Suprapubic skin (tissue), 4 donors: ENCODE data around the gene HOXA9. TPM values are rescaled to one million over a fixed set of nuclear protein-coding genes. Genes with fewer than 3 reads are reported as not detected.

Experiments used
- DNase-seq, 2 donors: peaks; one replicate each; pipeline ENCODE4 v3.0.0-alpha.2; 2019; ENCODE audit warnings: low spot score in 2 of 2
- H3K27ac ChIP-seq: fragments of 200-600 bp; sonication (generic); one replicate; pipeline ENCODE4 v1.5.1; 2019
- H3K27me3 ChIP-seq: fragments of 200-600 bp; sonication (generic); one replicate; pipeline ENCODE4 v1.5.1; 2019
- H3K36me3 ChIP-seq: fragments of 200-600 bp; sonication (generic); one replicate; pipeline ENCODE4 v1.5.1; 2019
- H3K4me1 ChIP-seq: fragments of 200-600 bp; sonication (generic); one replicate; pipeline ENCODE4 v1.5.1; 2019
- H3K4me3 ChIP-seq: fragments of 200-600 bp; sonication (generic); one replicate; pipeline ENCODE4 v1.5.1; 2019; ENCODE audit warnings: mild to moderate bottlenecking
- H3K9me3 ChIP-seq: fragments of 200-600 bp; sonication (generic); one replicate; pipeline ENCODE4 v1.5.1; 2019
- EP300 ChIP-seq: sonication (generic); formaldehyde crosslinking; IDR thresholded peaks from one replicate; pipeline ENCODE4 v1.6.1; 2017; ENCODE audit warnings: antibody characterized with exemption
- POLR2A ChIP-seq, 2 donors: fragments of 450-650 bp; IDR thresholded peaks; one replicate each; pipeline ENCODE4 v1.6.1; 2017; ENCODE audit warnings: antibody characterized with exemption in 2 of 2, mild to moderate bottlenecking in 2 of 2, moderate library complexity in 2 of 2
- POLR2AphosphoS5 ChIP-seq, 3 donors: sonication (generic); formaldehyde crosslinking; IDR thresholded peaks; one replicate each; pipeline ENCODE4 v1.6.1; 2017; ENCODE audit warnings: antibody characterized with exemption in 3 of 3
- WGBS: methylation state at CpG from one replicate; pipeline ENCODE4 v1.1.5; 2018; 5-methylcytosine and 5-hydroxymethylcytosine counted together
- total RNA-seq, 4 donors: library from RNA; depleted of rRNA; stranded (reverse); fragments of >200 nt; gene quantifications; one replicate each; pipeline ENCODE4 v1.1.0, GENCODE V29; 2016
- TF ChIP-seq, protein P1 (sequence below), 2 donors: fragments of 200-600 bp in 1 of 2; fragments of 450-650 bp in 1 of 2; sonication (generic) in 1 of 2; IDR thresholded peaks; one replicate each; pipeline ENCODE4 v1.5.1; 2016 to 2019; ENCODE audit warnings: antibody characterized with exemption in 2 of 2, mild to moderate bottlenecking in 1 of 2, moderate library complexity in 1 of 2

Gene HOXA9
- total RNA-seq, 4 donors from 2014 or later, result 26.7 to 64.8 (median 48.7) TPM

DNA sequence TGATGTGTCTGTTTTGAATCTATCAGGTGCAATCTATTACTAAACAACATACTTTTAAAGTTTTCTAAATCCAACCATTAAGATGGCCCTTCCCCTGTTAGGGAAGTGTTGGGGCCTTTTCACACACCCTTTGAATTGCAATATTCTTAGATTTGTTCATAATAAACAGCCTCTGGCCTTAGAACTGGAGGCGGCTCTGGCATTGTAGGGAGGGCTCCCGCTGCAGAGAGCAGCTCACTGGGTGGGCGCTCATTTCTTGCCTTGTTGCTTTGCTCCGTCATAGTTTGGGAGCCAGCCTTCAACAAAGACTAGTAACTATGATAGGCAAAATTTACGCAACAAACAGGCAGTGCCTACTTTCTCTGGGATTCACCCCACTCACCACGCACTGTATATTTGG lies 13.0 kb upstream of the HOXA9 start:
- peak overlapping the region; percentile 32 for H3K4me3 ChIP-seq

DNA sequence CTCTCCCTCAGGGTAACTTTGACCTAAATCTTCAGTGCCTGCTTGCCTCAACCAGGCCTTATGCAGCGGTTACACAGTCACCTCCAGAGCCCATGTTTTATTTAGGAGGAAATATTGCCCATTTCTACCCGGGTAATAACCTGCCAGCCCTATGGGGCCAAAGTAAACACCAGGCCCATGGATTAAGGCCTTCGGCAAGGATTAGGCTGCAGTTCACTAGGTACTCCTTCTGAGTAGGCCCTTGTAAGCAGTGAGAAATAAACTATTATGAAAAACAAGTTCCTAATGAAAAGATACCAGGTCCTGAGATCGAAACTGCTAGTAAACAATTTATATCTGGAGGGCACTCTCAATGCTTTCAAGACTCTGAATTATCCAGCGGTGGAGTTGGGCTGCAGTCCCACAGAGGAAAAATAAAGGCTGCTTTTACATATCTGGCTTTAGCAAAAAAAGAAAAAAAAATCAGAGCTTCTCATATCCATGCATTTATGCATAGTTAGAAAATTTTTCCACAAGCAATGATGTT lies 12.5 kb upstream of the HOXA9 start:
- peak overlapping the region; percentile 32 for H3K4me3 ChIP-seq

More for the DNA sequence above, 13.0 kb upstream of the HOXA9 start:
- Histone ChIP-seq H3K4me1 (peaks cover 46% of the 10 kb centered on the region), H3K27me3 (peaks cover 38% of the 10 kb centered on the region), H3K27ac (peak overlapping the region; percentile 68), H3K9me3 (no peaks in the 10 kb centered on the region), H3K36me3 (no peaks in the 10 kb centered on the region)
- WGBS, result 73% methylated on average over 6 of the region's 6 CpGs
- TF ChIP-seq, protein P1, sequence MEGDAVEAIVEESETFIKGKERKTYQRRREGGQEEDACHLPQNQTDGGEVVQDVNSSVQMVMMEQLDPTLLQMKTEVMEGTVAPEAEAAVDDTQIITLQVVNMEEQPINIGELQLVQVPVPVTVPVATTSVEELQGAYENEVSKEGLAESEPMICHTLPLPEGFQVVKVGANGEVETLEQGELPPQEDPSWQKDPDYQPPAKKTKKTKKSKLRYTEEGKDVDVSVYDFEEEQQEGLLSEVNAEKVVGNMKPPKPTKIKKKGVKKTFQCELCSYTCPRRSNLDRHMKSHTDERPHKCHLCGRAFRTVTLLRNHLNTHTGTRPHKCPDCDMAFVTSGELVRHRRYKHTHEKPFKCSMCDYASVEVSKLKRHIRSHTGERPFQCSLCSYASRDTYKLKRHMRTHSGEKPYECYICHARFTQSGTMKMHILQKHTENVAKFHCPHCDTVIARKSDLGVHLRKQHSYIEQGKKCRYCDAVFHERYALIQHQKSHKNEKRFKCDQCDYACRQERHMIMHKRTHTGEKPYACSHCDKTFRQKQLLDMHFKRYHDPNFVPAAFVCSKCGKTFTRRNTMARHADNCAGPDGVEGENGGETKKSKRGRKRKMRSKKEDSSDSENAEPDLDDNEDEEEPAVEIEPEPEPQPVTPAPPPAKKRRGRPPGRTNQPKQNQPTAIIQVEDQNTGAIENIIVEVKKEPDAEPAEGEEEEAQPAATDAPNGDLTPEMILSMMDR (IDR thresholded peaks at IDR 0.05), result no peak
- TF ChIP-seq POLR2A (IDR thresholded peaks at IDR 0.05) (no peak), POLR2AphosphoS5 (IDR thresholded peaks at IDR 0.05) (no peak), EP300 (no peak)
- DNase-seq, result peak; percentile 60 to 71

DNA sequence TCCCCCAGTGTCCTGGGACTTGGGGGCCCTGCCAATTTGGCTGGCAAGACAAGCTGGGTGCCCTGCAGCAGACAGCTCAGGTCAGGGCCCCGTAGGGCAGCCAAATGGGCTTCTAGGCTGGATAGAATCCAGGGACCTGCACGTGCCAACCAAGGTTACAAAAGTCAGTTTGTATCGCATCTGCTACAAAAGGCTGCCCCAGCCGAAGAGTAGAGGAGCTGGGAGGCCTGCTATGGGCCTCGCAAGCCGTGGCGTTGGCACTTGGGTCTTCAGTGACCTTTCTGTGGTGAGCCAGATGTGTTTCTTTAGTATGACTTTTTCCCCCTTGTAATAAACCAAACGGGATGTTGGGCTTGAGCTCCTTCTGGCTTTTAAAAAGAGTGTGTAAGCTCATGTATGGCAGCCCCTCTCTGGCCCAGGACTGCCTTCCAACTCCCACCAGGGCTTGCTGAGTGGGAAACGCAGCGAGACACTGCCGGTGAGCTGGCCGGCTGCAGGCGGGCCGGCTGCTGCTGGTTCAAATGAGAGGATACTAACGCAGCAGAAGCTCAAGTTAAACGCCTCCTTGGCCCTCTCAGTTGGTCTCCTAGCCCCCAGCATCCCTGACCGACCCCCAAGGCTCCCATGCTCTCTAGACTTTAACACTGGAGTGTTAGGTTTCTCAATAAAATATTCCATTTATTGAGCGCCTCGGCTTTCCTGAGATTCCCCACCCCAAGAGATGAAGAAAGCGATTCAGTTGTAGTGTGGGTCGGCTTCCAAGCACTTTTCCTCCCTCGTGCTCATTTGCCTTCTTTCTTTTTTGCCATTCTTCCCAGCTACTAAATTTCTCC lies 11.8 kb upstream of the HOXA9 start:
- TF ChIP-seq POLR2A (IDR thresholded peaks at IDR 0.05) (no peak), EP300 (no peak), POLR2AphosphoS5 (IDR thresholded peaks at IDR 0.05) (no peak)
- TF ChIP-seq, protein P1 (IDR thresholded peaks at IDR 0.05), result no peak
- Histone ChIP-seq H3K27ac (peak overlapping the region; percentile 68), H3K27me3 (peaks cover 26% of the 10 kb centered on the region), H3K9me3 (no peaks in the 10 kb centered on the region), H3K4me3 (peak overlapping the region; percentile 32), H3K4me1 (peaks cover 52% of the 10 kb centered on the region), H3K36me3 (no peaks in the 10 kb centered on the region)
- DNase-seq, result peak; percentile 65 to 74
- 60% methylated on average over 21 of the region's 22 CpGs for WGBS

More for the DNA sequence above, 12.5 kb upstream of the HOXA9 start:
- Histone ChIP-seq H3K27ac (peak overlapping the region; percentile 68), H3K36me3 (no peaks in the 10 kb centered on the region), H3K4me1 (peaks cover 46% of the 10 kb centered on the region), H3K27me3 (peaks cover 33% of the 10 kb centered on the region), H3K9me3 (no peaks in the 10 kb centered on the region)
- TF ChIP-seq, protein P1 (IDR thresholded peaks at IDR 0.05), result no peak
- TF ChIP-seq POLR2AphosphoS5 (IDR thresholded peaks at IDR 0.05), result no peak
- no peak for TF ChIP-seq POLR2A (IDR thresholded peaks at IDR 0.05)
- no peak for TF ChIP-seq EP300
- DNase-seq, result peak in 1 of 2 donors; percentile 11
- 48% methylated on average over 5 of the region's 5 CpGs for WGBS

DNA sequence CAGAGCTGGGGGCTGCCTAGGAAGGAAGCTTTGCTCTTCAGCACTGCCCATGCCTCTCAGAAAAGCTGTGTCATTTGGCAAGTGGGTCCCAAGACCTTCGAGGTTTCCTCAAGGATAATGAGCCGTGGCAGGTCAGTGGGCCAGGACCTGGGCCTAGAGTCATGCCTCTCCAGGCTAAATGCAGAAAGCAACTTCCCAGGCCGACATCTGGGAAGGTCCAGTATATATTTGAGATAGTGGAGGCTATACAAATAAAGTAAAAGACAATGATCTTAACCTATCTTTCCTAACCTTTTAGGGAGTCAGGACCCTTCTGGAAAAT lies 11.1 kb upstream of the HOXA9 start:
- H3K36me3 ChIP-seq, result no peaks in the 10 kb centered on the region
- 83% methylated on average over 3 of the region's 3 CpGs for WGBS
- peak overlapping the region; percentile 32 for H3K4me3 ChIP-seq
- peaks cover 19% of the 10 kb centered on the region for H3K27me3 ChIP-seq
- TF ChIP-seq POLR2A (IDR thresholded peaks at IDR 0.05) (no peak), POLR2AphosphoS5 (IDR thresholded peaks at IDR 0.05) (no peak), EP300 (no peak)
- TF ChIP-seq, protein P1 (IDR thresholded peaks at IDR 0.05), result no peak
- no peaks in the 10 kb centered on the region for H3K9me3 ChIP-seq
- peak overlapping the region; percentile 68 for H3K27ac ChIP-seq
- H3K4me1 ChIP-seq, result peaks cover 59% of the 10 kb centered on the region
- peak in 1 of 2 donors; percentile 46 for DNase-seq
